ENCODE data around the gene MIPEP.
A peak's percentile ranks its signal among the peaks of the same experiment; 100 is the strongest.

Gene MIPEP

DNA sequence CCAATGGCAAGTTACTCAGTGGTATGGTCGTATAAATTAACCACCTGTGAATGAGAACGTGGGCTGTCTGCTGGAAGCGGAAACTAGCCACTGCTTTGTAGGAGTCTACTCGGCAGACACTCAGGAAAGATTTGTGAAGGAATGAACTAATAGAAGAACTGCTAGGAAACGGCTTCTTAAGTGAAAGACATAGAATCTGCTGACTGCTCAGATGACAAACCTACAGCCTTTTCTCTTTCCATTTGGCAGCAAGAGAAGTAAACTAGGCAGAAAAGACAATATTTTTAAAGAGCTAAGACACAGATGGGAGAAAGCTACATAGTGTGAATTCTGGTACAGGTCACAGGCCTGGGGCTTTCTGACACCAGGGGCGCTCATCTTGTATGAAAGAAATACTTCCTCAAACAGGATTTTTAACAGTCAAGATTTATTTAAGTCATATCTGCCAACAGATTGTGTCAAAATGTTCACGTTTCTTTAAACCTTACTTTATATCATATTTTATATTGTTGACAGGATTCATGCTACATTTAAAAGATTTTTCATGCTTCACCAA is 78.4 kb downstream of the MIPEP start:
- DNase-seq (ENCODE audit: low read depth), result no peak

DNA sequence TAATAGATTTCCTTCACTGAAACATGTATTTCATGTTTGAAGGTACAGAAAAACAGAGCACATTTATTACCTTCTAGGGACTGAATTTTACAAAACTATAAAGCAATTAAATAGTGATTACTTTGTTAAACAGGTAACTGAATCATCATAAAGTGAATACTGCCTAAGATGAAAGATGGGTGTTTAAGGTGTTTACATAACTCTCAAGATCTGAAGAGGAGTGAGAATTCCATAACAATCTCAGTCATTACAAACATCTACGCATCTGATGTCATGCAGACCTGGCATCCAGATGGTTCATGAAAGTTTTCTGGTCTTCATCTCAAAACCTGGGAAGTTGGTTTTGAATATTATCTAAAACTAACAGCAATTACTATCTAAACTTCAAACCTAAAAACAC is 80.4 kb downstream of the MIPEP start:
- DNase-seq (ENCODE audit: low read depth), result no peak

- peak; percentile 39 for DNase-seq (ENCODE audit: low read depth)
These were observed 82.2 kb downstream of the MIPEP start for GRCh38 chr13:23806874-23807526.

GRCh38 chr13:23805821-23806220 is 83.4 kb downstream of the MIPEP start:
- DNase-seq (ENCODE audit: low read depth), result no peak

- no peak for DNase-seq (ENCODE audit: low read depth)
These were observed 84.1 kb downstream of the MIPEP start for GRCh38 chr13:23805122-23805521.

DNA sequence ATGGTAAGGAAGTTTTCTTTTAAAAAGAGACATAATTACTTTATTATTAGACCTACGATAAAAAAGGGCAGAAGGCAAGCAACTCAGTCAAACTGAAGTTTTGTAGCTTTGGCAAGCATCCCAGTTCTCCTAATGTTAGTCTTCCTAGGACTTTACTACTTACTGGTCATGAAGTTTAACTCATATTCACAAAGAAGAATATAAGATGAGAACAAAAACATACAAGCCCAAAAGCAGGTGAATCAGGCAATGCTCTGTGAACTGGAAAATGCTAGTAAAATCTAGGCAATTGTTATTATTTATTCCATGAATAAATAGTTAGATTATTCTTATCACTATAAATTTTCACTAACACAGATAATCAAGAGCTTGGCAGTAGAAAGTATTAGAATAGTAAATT is 85.0 kb downstream of the MIPEP start:
- DNase-seq (ENCODE audit: low read depth), result no peak

GRCh38 chr13:23801141-23801540 is 88.1 kb downstream of the MIPEP start:
- no peak for DNase-seq (ENCODE audit: low read depth)

- DNase-seq (ENCODE audit: low read depth), result peak; percentile 31
These were observed 89.3 kb downstream of the MIPEP start for GRCh38 chr13:23799945-23800344.

- no peak for DNase-seq (ENCODE audit: low read depth)
These were observed 91.8 kb downstream of the MIPEP start for GRCh38 chr13:23797276-23797903.

DNA sequence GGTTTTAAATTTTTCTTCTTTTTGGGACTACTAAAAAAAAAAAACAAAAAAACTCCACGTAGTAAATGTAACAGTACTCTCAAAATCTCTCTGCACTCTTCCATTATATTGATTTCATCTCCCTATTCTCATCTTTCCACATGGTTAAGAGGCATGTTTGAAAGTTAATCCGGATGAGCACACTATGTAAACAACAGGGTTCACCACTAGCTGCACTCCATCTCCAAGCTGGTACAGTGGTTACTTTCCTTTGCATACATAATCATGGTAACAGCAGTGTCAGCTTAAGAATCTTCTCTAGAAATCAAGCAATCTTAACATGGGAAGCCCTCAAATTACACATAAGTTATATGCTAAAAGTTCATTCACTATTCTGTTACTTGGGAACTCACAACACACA is 92.6 kb downstream of the MIPEP start:
- peak; percentile 75 for DNase-seq (ENCODE audit: low read depth)

DNA sequence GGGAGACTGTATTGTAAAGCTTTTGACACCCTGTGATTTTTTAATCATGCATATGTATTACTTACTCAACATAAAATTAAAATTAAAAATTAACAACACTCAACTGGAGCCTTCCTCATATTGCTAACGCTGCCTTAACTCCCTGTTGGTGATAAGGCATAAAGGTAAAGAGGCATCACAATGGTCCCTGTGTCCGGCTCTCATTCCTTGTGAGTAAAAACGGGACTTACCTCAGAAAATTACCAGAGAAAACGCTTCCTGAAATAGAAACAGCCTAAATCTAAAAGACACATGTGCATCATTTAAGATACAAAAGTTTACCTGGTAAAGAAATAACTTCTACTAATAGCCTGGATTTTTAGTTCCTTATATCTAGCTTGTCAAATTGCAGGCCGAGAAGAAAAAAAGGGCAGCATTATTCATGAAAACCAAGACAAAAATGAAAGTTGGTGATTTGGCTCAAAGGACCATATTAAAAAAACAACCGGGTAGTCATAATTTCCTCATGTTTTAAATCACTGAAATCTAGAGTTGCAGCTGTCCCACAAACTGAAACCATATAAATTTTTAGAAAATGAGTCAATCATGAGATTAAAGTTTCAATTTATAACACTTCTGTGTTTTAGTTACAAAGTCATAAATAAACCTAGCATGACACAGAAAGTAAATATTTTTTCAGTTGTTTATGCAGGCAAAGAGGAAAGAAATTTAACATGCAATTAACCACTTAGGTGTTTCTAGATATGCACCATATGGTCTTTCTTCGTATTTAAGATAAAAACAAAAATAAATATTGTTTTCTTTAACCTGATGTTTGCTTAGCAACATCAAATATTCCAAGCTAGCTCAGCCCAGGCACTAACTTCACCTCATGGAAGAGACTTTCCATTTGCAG is 94.7 kb downstream of the MIPEP start:
- peak; percentile 83 for DNase-seq (ENCODE audit: low read depth)

DNA sequence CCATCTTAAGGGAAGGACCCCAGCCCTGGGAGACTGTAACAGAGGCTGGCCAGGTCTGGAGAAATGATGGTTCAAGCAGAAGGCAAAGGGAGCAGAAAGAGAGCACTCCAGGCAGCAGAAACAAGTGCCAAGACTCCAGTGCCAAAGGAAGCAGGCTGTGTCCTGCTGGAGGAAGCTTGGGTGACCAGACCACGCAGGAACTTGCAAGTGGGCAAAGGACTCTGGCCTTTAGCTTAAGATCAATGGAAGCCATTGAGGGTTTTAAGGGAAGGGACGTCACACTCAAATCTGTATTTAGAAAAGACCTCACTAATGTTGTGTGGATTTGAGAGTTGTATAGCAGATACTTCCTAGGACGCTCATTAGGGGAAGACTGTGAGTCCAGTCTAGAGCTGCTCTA is 95.5 kb downstream of the MIPEP start:
- no peak for DNase-seq (ENCODE audit: low read depth)

GRCh38 chr13:23792680-23793079 is 96.5 kb downstream of the MIPEP start:
- DNase-seq (ENCODE audit: low read depth), result no peak

DNA sequence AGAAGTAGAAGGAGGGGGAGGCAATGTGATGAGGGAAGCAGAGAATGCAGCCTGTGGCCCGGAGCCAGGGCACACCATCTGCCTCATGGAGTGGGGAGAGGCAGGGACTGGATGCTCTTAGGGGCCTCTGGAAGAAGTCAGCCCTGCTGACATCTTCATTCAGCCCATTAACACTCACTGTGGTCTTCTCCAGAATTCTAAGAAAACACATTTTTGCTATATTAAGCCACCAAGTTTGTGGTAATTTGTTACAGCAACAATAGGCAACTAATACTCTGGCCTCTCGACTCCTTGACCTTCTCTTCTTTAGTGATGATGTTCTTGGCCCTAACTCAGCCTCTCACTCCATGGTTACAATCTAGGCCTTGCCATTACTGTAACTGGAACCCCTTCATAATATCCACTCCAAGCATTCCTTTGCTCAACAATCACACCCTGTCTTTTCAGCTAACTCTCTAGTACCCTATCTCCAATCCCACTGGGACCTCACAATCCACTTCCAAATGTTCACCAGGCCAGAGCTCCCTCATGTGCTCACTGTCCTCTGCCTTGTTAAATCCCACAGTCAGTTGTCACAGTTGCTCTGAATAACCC is 98.5 kb downstream of the MIPEP start:
- peak; percentile 92 for DNase-seq (ENCODE audit: low read depth)

DNA sequence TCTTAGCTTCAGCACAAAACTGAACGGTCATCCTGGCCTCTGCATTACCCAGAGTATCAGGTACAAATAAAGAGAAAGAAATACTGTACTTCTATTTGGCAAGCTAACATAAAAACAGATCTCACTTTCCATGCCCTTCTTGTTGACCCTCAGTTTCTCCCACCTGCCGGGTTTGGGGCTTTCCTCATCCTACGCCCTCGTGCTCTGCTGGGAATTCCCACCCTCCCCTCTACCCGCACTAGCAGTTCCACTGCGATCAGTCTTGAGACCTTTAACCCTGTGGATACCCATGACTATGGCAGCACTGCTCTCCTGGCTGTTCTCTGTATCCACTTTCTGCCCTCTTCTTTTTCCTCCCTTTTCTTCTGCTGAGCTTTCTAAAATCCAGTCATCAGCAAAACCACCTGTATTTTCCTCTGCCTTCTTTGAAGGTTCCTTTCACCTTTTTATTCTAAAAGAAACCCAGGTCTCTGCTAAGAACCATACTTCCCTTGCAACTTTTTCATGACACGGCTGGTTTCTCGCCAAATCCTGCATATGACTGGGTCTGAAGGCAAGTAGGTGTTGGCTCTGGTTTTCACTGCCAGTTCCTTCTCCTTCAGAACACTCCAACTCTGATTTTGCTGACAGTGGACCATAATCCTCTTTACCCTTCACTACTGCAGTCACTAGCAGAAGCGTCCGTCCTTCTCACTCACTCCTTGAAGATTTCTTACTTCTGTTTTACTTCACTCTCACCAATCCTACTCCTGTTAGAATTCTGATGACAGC is 99.4 kb downstream of the MIPEP start:
- no peak for DNase-seq (ENCODE audit: low read depth)

DNA sequence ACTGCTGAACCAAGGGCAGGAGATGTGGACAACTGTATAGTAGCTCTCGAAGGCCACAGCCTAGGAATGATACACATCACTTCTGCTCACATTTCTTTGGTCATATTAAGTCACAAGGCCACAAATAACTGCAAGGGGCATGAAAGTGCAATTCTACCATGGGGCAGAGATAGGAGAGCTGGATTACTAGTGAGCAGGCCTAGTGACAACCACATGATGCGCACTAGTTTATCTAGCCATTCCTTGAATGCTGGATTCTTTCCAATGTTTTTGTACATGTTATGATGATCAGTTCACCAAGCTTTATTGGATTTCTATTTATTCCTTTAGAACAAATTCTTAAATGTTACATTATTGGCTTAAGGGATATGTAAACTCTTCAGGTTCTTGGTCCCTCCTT is 100.7 kb downstream of the MIPEP start:
- no peak for DNase-seq (ENCODE audit: low read depth)

DNA sequence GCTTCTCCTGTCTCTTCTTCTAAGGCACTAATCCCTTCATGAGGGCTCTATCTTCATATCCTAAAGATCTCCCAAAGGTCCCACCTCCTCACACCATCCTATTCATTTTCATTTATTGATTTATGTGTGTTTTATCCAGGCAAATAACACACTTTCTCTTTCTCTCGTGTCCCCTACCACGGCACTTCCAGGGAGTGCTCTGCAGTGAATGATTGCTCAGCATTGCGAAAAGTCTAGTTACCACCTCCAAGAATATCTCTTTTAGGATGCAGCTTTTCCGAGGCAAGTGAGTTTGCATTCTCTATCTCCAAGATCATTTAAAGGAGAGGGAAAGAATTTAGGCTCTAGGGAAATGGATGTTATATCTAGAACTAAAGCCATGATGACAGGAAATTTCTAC is 101.7 kb downstream of the MIPEP start:
- no peak for DNase-seq (ENCODE audit: low read depth)

DNA sequence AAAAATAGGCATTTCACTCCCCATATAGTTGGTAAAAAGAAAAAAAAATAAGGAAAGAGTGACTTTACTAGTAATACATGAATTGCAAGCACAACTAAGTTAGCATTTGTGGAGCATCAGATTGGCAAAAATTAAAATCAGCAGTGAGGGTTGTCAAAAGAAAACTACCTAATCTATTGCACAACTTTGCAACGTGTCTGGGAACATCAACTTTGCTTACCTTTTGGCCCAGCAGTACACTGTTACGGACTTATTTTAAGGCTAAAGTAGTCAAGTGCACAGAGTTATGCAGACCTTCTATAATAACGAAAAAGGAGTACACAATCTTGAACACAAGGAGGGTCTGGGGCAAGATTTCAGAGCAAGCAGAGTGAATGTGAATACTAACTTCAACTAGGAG is 102.6 kb downstream of the MIPEP start:
- no peak for DNase-seq (ENCODE audit: low read depth)

DNA sequence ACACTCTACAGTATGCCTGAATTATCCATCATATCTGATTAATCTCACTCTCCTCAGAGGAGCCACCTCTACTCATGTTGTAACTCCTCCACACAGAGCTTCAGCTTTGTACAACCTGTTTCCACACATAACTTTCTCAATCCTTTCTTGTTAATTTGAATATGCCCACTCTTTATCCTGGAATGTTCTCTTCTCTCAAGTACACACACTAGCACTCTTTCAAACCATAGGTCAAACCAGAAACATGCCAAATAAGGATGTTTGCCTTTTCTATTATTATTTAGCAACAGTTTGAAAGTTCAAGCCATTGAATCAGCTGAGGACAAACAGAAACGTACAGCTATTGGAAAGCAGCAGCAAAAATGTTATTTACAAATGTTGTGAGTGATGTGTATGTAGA is 110.3 kb downstream of the MIPEP start:
- DNase-seq (ENCODE audit: low read depth), result peak; percentile 95

GRCh38 chr13:23778002-23778652 is 111.1 kb downstream of the MIPEP start:
- peak; percentile 28 for DNase-seq (ENCODE audit: low read depth)

GRCh38 chr13:23777575-23777870 is 111.7 kb downstream of the MIPEP start:
- DNase-seq (ENCODE audit: low read depth), result peak; percentile 37
